NCI-H446 (cell line): ENCODE measurements around the gene TOPBP1.
"Not testable (repeated sequence)": the region's sequence is repeated elsewhere in the genome, so short reads cannot be mapped to it uniquely, and the experiment has no call there.

Source experiments
- DNase-seq, 2 experiments: peaks; one replicate each; lab custom pipeline; 2025; lab: John Stamatoyannopoulos, UW

The TOPBP1 gene

DNA sequence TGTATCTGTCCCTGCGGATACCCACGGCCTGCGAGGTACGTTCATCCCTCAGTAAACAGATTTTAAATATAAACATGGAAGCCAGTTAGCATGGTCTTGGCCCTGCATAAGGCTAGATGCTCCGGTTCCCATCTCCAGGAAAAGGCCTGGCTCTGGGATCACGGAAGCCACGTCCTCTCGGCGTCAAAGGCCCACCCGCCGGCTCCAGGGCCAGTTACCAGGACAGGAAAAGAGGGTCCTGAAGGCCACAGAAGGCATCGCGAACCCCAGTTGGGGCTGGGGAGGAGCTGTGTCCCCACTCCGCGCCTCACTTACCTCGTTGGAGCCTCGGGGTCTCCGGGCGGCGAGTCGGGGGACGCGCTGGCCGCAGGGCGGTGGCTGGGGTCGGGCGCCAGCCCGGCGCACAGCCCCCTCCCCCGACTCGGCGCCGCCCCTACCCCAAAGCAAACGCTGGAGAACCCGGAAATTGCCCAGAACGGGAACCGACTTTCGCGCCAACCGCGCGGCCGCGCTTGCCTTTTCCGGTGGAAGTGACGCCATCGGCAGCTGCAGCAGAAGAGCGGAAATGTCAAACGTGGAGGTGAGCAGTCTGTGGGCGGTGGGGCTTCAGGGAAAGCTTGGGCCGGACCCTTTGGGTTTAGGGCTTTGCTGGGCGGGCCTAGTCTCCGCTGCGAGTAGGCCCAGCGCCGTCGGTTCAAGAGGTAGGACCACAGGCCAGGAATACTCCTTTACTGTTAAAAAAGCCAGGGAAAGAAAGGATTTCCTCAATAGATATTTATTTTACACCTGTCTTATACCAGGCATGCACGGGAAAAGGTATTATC is at the start of gene TOPBP1:
Gene TOPBP1 (minus strand): TSS at position 488 of the 824 bp plus-strand sequence. CDS start 814 bp downstream, outside the sequence.
- DNase-seq, result peak; percentile 83 to 90

DNA sequence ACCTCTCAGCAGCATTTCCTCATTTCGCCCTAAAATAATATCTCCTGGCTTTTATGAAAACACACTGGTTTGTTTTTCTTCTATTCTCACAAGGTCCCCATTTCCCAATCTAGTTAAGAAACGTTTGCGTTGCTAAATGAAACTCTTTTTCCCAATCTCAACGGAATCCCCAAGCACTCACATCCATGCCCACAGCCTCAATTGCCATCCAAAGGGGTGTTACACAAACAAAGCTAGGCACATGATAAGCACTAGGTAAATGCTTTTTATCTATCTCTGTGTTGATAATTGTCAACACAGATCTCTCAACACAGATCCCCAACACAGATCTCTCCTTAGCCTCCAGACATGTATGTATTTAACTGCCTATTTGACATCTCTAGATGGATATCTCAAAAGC is 49.3 kb upstream of the TOPBP1 start:
- DNase-seq, result no peak

DNA sequence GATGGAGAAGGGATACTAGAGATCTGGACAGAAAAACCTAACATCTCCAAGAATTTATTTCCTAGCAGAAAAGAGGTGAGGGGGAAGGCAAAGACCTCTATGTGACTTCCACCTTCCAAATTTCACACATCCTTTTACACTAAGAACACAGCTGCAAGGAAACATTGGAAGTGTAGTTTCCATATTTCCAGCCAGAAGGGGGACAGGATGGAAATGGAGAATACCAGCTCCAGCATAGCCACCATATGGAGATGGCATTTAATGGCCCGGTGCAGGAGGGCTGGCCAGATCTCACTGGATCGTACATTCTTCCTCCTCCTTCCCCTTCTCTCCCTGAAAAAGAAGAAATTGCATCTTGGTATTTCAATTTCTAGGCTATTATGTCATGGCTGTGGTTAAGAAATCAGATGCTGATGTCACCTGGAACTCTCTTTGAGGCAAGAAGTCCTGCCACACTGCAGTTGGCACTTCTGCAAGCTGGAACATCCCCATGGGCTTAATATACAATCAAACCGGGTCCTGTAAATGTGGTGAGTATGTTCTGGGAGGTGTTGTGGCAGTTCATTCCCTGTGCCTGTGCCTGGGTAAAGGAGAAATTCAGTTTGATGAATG is 47.5 kb upstream of the TOPBP1 start:
- DNase-seq, result no peak

GRCh38 chr3:133706033-133706432 is 44.3 kb upstream of the TOPBP1 start:
- DNase-seq, result no peak

GRCh38 chr3:133703915-133704314 is 42.2 kb upstream of the TOPBP1 start:
- DNase-seq, result no peak

- no peak for DNase-seq
Observed at GRCh38 chr3:133701435-133702358, 40.0 kb upstream of the TOPBP1 start.

- DNase-seq, result no peak
Observed at GRCh38 chr3:133700351-133700750, 38.6 kb upstream of the TOPBP1 start.

- no peak for DNase-seq
Observed at GRCh38 chr3:133699903-133700302, 38.2 kb upstream of the TOPBP1 start.

- no peak for DNase-seq
Observed at GRCh38 chr3:133699467-133699866, 37.7 kb upstream of the TOPBP1 start.

DNA sequence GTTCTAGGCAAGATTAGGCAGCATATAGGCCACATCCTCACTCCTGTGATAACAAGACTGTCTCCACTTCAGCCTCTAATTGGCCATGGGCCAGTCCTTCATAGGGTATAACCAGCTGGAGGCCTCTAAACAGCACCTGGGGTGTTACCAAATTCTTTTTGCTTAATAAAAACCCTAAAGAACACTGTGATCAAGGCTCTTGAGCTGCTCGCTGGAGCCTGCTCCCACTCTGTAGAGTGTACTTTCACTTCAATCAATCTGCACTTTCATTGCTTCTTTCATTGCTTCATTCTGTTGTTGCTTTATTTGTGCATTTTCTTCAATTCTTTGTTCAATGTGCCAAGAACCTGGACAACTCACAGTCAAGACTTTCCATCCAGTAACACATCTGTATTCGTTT is 36.2 kb upstream of the TOPBP1 start:
- no peak for DNase-seq

DNA sequence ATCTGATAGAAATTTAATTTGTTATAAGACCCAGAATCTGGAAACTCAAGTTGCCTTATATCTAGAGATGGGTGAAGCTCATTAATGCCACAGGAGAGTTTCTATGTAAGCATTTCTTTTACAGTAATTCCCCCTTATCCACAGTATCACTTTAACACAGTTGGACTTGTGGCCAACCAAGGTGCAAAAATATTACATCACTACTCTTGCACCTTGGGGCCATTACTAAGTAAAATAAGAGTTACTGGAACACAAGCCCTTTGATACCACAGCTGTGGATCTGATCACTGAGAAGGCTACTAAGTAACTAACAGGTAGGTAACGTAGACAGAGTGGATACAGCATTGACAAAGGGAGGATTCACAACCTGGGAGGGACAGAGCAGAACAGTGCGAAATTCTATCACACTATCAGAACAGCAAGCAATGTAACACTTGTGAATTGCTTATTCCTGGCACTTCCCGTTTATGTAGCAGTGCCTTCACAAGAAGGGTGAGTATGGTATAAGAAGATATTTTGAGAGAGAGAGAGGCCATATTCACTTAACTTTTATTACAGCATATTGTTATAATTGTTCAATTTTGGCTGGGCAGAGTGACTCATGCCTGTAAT is 33.9 kb upstream of the TOPBP1 start:
- DNase-seq, result no peak

- no peak for DNase-seq
Observed at GRCh38 chr3:133694288-133695268, 32.8 kb upstream of the TOPBP1 start.

GRCh38 chr3:133693821-133694220 is 32.1 kb upstream of the TOPBP1 start:
- no peak for DNase-seq

DNA sequence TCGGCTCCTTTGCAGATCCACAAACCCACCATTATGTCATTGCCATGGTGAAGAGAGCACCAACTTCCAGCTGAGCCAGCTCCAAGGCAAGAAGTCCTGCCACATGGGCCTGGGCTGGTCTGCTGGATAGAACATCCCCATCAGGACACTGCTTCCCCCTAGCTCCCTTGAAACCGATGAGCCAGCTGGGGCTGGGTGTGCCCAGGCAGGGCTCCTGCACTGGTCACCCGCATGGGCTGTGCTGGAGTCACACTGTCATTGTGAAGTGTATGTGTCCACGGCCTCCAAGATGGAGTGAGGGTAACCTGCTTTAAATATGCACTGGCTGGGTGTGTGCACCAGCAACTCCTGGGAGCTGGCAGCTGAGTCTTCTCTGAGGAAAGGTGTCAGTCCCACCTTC is 31.0 kb upstream of the TOPBP1 start:
- no peak for DNase-seq

GRCh38 chr3:133691273-133692107 is 29.7 kb upstream of the TOPBP1 start:
- DNase-seq, result no peak

GRCh38 chr3:133677993-133678392 is 16.3 kb upstream of the TOPBP1 start:
- DNase-seq, result not testable (repeated sequence)

DNA sequence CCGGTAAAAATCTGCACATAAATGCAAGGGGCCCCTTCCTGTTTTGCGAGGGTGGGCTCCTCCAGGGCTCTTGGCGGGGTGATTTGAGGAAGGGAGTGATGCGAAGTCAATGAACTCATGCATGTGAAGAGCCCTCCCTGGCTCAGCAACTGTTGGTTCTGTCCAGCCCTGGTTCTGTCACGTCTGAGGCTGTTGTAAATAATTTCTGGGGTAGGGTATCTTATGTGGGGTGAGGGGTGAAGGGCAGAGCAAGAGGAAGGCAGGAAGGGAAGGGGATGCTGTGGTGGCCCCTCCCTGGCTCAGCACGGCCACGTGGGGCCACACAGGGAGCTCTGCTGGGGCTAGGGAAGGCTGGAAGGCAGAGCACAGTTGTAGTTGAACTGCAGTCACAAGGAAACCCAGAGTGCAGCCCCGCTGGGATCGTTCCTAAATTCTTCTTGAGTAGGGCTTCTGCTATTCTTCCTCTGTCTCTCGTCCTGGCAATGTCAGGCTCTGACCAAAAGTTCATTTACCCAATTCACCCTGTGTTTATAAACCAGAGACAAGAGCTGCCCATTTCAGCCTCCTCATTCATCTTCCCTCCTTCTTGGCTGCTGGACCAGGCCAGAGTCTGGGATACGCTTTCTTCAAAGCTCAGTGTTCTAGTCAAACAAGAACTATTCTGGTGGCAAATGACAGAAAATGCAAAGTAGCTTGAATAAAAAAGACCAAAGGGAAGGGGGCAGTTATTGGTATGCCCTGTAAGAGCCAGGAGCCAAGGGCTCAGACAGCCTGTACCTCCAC is 14.8 kb upstream of the TOPBP1 start:
- no peak for DNase-seq

DNA sequence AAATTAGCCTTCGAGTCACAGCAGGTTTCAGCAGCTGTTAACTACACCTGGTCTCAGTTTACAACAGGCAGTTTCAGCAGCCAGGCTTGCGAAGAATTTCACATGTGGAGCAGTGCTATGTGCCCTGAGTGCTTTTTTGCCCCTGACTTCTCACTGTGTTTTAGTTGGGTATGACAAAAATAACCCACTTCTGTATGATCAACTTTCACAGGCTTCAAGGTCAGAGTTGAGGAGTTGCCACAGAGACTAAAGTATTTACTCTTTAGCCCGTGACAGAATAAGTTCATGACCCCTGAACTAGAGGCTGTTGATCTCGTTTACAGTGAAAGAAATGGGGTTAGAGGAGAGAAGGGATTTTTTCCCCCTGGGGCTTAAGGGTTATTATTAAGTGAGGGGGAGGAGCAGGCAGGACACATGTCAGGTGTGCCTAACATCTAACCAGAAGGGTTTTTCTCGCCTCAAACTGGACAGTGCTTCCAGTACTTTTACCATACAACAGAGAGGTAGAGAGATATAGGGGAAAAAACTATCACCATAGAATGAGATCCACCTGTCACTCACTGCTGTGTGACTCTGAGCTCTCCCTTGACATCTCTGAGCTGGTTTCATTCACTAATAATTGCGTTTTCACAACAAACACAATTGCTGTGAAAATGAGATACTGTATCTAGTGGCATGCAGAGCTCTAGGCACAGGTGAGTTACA is 14.0 kb upstream of the TOPBP1 start:
- DNase-seq, result no peak
